ENCODE data around the gene ING4.
"Not testable (repeated sequence)": the region's sequence is repeated elsewhere in the genome, so short reads cannot be mapped to it uniquely, and the experiment has no call there.

Gene ING4

GRCh38 chr12:6662906-6663742 is at the start of gene ING4:
TSS of gene ING4 (minus strand) at chr12:6663119. CDS start at chr12:6663101, 18 bp downstream.
- DNase-seq (ENCODE audit: low spot score) = peak; percentile 100

GRCh38 chr12:6708960-6709394 is 46.1 kb upstream of the ING4 start:
- no peak for DNase-seq (ENCODE audit: low spot score)

GRCh38 chr12:6708351-6708750 is 45.4 kb upstream of the ING4 start:
- not testable (repeated sequence) for DNase-seq (ENCODE audit: low spot score)

GRCh38 chr12:6703631-6704030 is 40.7 kb upstream of the ING4 start:
- DNase-seq (ENCODE audit: low spot score) = peak; percentile 64

GRCh38 chr12:6701078-6701768 is 38.3 kb upstream of the ING4 start:
- DNase-seq (ENCODE audit: low spot score) = no peak

GRCh38 chr12:6700646-6701051 is 37.7 kb upstream of the ING4 start, which contains the start of gene PIANP:
TSS of gene PIANP (minus strand) at chr12:6700815. CDS start at chr12:6698061, 2,754 bp downstream.
- no peak for DNase-seq (ENCODE audit: low spot score)

GRCh38 chr12:6699989-6700645 is 37.2 kb upstream of the ING4 start:
- DNase-seq (ENCODE audit: low spot score) = no peak

- DNase-seq (ENCODE audit: low spot score) = no peak
These were observed 36.5 kb upstream of the ING4 start for GRCh38 chr12:6699259-6699988.

- DNase-seq (ENCODE audit: low spot score) = no peak
These were observed 35.6 kb upstream of the ING4 start for GRCh38 chr12:6698352-6699046.

- peak; percentile 76 for DNase-seq (ENCODE audit: low spot score)
These were observed 34.8 kb upstream of the ING4 start for GRCh38 chr12:6697584-6698351.

GRCh38 chr12:6696690-6697583 is 34.0 kb upstream of the ING4 start:
- no peak for DNase-seq (ENCODE audit: low spot score)

- DNase-seq (ENCODE audit: low spot score) = no peak
These were observed 32.6 kb upstream of the ING4 start for GRCh38 chr12:6695313-6696045.

- no peak for DNase-seq (ENCODE audit: low spot score)
These were observed 31.8 kb upstream of the ING4 start for GRCh38 chr12:6694701-6695100.

- no peak for DNase-seq (ENCODE audit: low spot score)
These were observed 31.0 kb upstream of the ING4 start for GRCh38 chr12:6693832-6694355.

- DNase-seq (ENCODE audit: low spot score) = no peak
These were observed 30.0 kb upstream of the ING4 start for GRCh38 chr12:6692888-6693287.

GRCh38 chr12:6691473-6691872 is 28.6 kb upstream of the ING4 start:
- DNase-seq (ENCODE audit: low spot score) = no peak

- peak; percentile 100 for DNase-seq (ENCODE audit: low spot score)
These were observed 26.3 kb upstream of the ING4 start, which contains the start of gene ZNF384 for GRCh38 chr12:6688999-6689882. TSS of gene ZNF384 (minus strand) at chr12:6689375. CDS start at chr12:6679520, 9,855 bp downstream.

Data from SW480 (cell line).